CD4-positive, alpha-beta memory T cell (primary cell): ENCODE results near the gene AGBL1. TPM values are rescaled to one million over a fixed set of nuclear protein-coding genes. Genes with fewer than 3 reads are reported as not detected.

Experiments used
- CTCF ChIA-PET: fragments of 350-600 bp; sonication (Branson Sonifier 250); formaldehyde crosslinking; loops from one replicate; lab custom pipeline; 2021; ENCODE audit warnings: inconsistent platforms; ENCODE audit not compliant: partially characterized antibody; lab: Charles Lee
- POLR2A ChIA-PET: fragments of 350-600 bp; sonication (Branson Sonifier 250); formaldehyde crosslinking; loops from one replicate; lab custom pipeline; 2021; ENCODE audit not compliant: partially characterized antibody; lab: Charles Lee
- DNase-seq, 5 donors: peaks; one replicate each; pipeline versions ENCODE4 v3.0.0 to v3.0.0-alpha.2; 2020 to 2022; ENCODE audit warnings: mixed read lengths in 1 of 5
- H3K27ac ChIP-seq: one replicate; pipeline ENCODE4 v1.7.0; 2013; ENCODE audit warnings: low read depth, low read length
- H3K27me3 ChIP-seq: 2 replicates; pipeline ENCODE4 v1.7.0; 2013; ENCODE audit warnings: mild to moderate bottlenecking, low read length, moderate library complexity; ENCODE audit not compliant: insufficient read depth
- H3K36me3 ChIP-seq: 2 replicates; pipeline ENCODE4 v1.7.0; 2013; ENCODE audit warnings: mild to moderate bottlenecking, low read length, moderate library complexity; ENCODE audit not compliant: insufficient read depth
- H3K4me1 ChIP-seq: 2 replicates; pipeline ENCODE4 v1.7.0; 2013; ENCODE audit warnings: mild to moderate bottlenecking, low read length, moderate library complexity; ENCODE audit not compliant: insufficient read depth
- H3K4me3 ChIP-seq, 2 donors: one replicate each; pipeline ENCODE4 v1.7.0; 2013; ENCODE audit warnings: low read length in 2 of 2, mild to moderate bottlenecking in 1 of 2
- H3K9me3 ChIP-seq, 2 donors: one replicate each; pipeline ENCODE4 v1.7.0; 2013; ENCODE audit warnings: low read length in 2 of 2, control low read depth in 1 of 2; ENCODE audit not compliant: control insufficient read depth in 1 of 2
- H3K27ac Mint-ChIP-seq, 7 donors: one replicate each; pipeline ENCODE4 v1.8.0; 2020 to 2021; ENCODE audit warnings: mixed read lengths in 7 of 7, mild to moderate bottlenecking in 6 of 7, inconsistent platforms in 3 of 7, moderate library complexity in 3 of 7
- H3K27me3 Mint-ChIP-seq, 2 donors: one replicate each; pipeline ENCODE4 v1.8.0; 2020 to 2021; ENCODE audit warnings: mixed read lengths in 2 of 2
- H3K36me3 Mint-ChIP-seq, 2 donors: one replicate each; pipeline ENCODE4 v1.8.0; 2020 to 2021; ENCODE audit warnings: mixed read lengths in 2 of 2, inconsistent platforms in 1 of 2, mild to moderate bottlenecking in 1 of 2
- H3K4me1 Mint-ChIP-seq, 4 donors: one replicate each; pipeline ENCODE4 v1.8.0; 2020 to 2021; ENCODE audit warnings: mixed read lengths in 4 of 4, mild to moderate bottlenecking in 1 of 4
- H3K4me3 Mint-ChIP-seq, 8 donors: one replicate each; pipeline ENCODE4 v1.8.0; 2020 to 2021; ENCODE audit warnings: mixed read lengths in 8 of 8, mild to moderate bottlenecking in 7 of 8, moderate library complexity in 6 of 8, inconsistent platforms in 3 of 8
- H3K9me3 Mint-ChIP-seq, 8 donors: one replicate each; pipeline ENCODE4 v1.8.0; 2020 to 2021; ENCODE audit warnings: mixed read lengths in 8 of 8, mild to moderate bottlenecking in 5 of 8, inconsistent platforms in 3 of 8, moderate library complexity in 1 of 8
- intact Hi-C: fragments of 100-400 bp; cut with micrococcal nuclease; formaldehyde crosslinking; loops from one replicate; pipeline ENCODE4 v1.15.1; 2023
- polyA plus RNA-seq, 2 donors: library from polyadenylated mRNA; unstranded; fragments of 300-500 nt; fragmentation: Illumina TruSeq; gene quantifications; one replicate each; pipeline ENCODE4 v1.2.3, GENCODE V29; 2021
- total RNA-seq, 2 experiments: library from RNA; stranded (reverse); gene quantifications; one replicate each; pipeline ENCODE4 v1.2.3, GENCODE V29; 2021

Gene AGBL1
- total and polyA plus RNA-seq, 4 experiments from 2014 or later: not detected

GRCh38 chr15:86063356-86064095, 16.1 kb upstream of the AGBL1 start:
- no peak overlapping the region for H3K27ac ChIP-seq
- Mint-ChIP-seq H3K36me3 (no peaks in the 10 kb centered on the region), H3K27me3 (peaks cover 11 to 12% of the 10 kb centered on the region in 2 donors), H3K9me3 (peaks cover 0 to 8% (median 6%) of the 10 kb centered on the region in 8 donors), H3K4me1 (peaks cover 0 to 2% (median 0%) of the 10 kb centered on the region in 4 donors), H3K4me3 (no peak overlapping the region), H3K27ac (no peak overlapping the region)
- intact Hi-C loops: no loop called here
- no peaks in the 10 kb centered on the region for H3K27me3 ChIP-seq
- ChIA-PET POLR2A (no interaction called here), CTCF (no interaction called here)
- no peaks in the 10 kb centered on the region for H3K36me3 ChIP-seq
- H3K4me3 ChIP-seq: no peak overlapping the region
- no peaks in the 10 kb centered on the region for H3K9me3 ChIP-seq
- DNase-seq: no peak
- H3K4me1 ChIP-seq: no peaks in the 10 kb centered on the region

- intact Hi-C loops: no loop called here
- H3K27me3 Mint-ChIP-seq: peaks cover 8 to 11% of the 10 kb centered on the region in 2 donors
- peaks cover 0 to 2% (median 0%) of the 10 kb centered on the region in 4 donors for H3K4me1 Mint-ChIP-seq
Measured at GRCh38 chr15:86064326-86064725, 15.3 kb upstream of the AGBL1 start.

GRCh38 chr15:86066174-86066834, 13.4 kb upstream of the AGBL1 start:
- Histone ChIP-seq H3K27ac (no peak overlapping the region), H3K4me1 (no peaks in the 10 kb centered on the region), H3K9me3 (no peaks in the 10 kb centered on the region), H3K27me3 (no peaks in the 10 kb centered on the region), H3K36me3 (no peaks in the 10 kb centered on the region), H3K4me3 (no peak overlapping the region)
- no peaks in the 10 kb centered on the region for H3K36me3 Mint-ChIP-seq
- CTCF ChIA-PET: no interaction called here
- no peaks in the 10 kb centered on the region for H3K4me1 Mint-ChIP-seq
- POLR2A ChIA-PET: no interaction called here
- H3K27ac Mint-ChIP-seq: no peak overlapping the region
- H3K27me3 Mint-ChIP-seq: peaks cover 8% of the 10 kb centered on the region in 2 donors
- H3K4me3 Mint-ChIP-seq: no peak overlapping the region
- H3K9me3 Mint-ChIP-seq: peaks cover 0 to 12% (median 6%) of the 10 kb centered on the region in 8 donors
- intact Hi-C loops: no loop called here
- DNase-seq: no peak

More at GRCh38 chr15:86064326-86064725, 15.3 kb upstream of the AGBL1 start:
- ChIA-PET CTCF (no interaction called here), POLR2A (no interaction called here)
- no peak overlapping the region for H3K4me3 ChIP-seq
- Mint-ChIP-seq H3K27ac (no peak overlapping the region), H3K36me3 (no peaks in the 10 kb centered on the region), H3K9me3 (peaks cover 0 to 9% (median 6%) of the 10 kb centered on the region in 8 donors), H3K4me3 (no peak overlapping the region)
- H3K27me3 ChIP-seq: no peaks in the 10 kb centered on the region
- H3K27ac ChIP-seq: no peak overlapping the region
- no peaks in the 10 kb centered on the region for H3K9me3 ChIP-seq
- no peaks in the 10 kb centered on the region for H3K4me1 ChIP-seq
- H3K36me3 ChIP-seq: no peaks in the 10 kb centered on the region
- DNase-seq: no peak

GRCh38 chr15:86073281-86073680, 6.4 kb upstream of the AGBL1 start:
- no peak overlapping the region for H3K27ac Mint-ChIP-seq
- H3K27me3 Mint-ChIP-seq: peaks cover 0 to 5% of the 10 kb centered on the region in 2 donors
- Histone ChIP-seq H3K4me3 (no peak overlapping the region), H3K9me3 (no peaks in the 10 kb centered on the region), H3K27ac (no peak overlapping the region), H3K4me1 (no peaks in the 10 kb centered on the region), H3K27me3 (no peaks in the 10 kb centered on the region), H3K36me3 (no peaks in the 10 kb centered on the region)
- ChIA-PET POLR2A (no interaction called here), CTCF (no interaction called here)
- DNase-seq: no peak
- H3K36me3 Mint-ChIP-seq: no peaks in the 10 kb centered on the region
- intact Hi-C loops: no loop called here
- H3K4me3 Mint-ChIP-seq: no peak overlapping the region
- H3K4me1 Mint-ChIP-seq: no peaks in the 10 kb centered on the region
- peaks cover 0 to 4% (median 0%) of the 10 kb centered on the region in 8 donors for H3K9me3 Mint-ChIP-seq

GRCh38 chr15:86076468-86076867, 3.2 kb upstream of the AGBL1 start:
- Histone ChIP-seq H3K27me3 (no peaks in the 10 kb centered on the region), H3K4me3 (no peak overlapping the region), H3K4me1 (no peaks in the 10 kb centered on the region), H3K27ac (no peak overlapping the region), H3K36me3 (no peaks in the 10 kb centered on the region), H3K9me3 (no peaks in the 10 kb centered on the region)
- POLR2A ChIA-PET: no interaction called here
- Mint-ChIP-seq H3K36me3 (no peaks in the 10 kb centered on the region), H3K4me1 (no peaks in the 10 kb centered on the region), H3K4me3 (no peak overlapping the region), H3K9me3 (no peaks in the 10 kb centered on the region), H3K27ac (no peak overlapping the region), H3K27me3 (peaks cover 0 to 6% of the 10 kb centered on the region in 2 donors)
- DNase-seq: no peak
- intact Hi-C loops: no loop called here
- CTCF ChIA-PET: no interaction called here

- no peaks in the 10 kb centered on the region for H3K9me3 Mint-ChIP-seq
- Histone ChIP-seq H3K36me3 (no peaks in the 10 kb centered on the region), H3K9me3 (no peaks in the 10 kb centered on the region), H3K4me1 (no peaks in the 10 kb centered on the region), H3K4me3 (no peak overlapping the region), H3K27ac (no peak overlapping the region), H3K27me3 (no peaks in the 10 kb centered on the region)
- intact Hi-C loops: no loop called here
- peaks cover 0 to 3% (median under 1%) of the 10 kb centered on the region in 4 donors for H3K4me1 Mint-ChIP-seq
- no peaks in the 10 kb centered on the region for H3K36me3 Mint-ChIP-seq
- ChIA-PET CTCF (no interaction called here), POLR2A (no interaction called here)
- H3K27me3 Mint-ChIP-seq: peaks cover 0 to 6% of the 10 kb centered on the region in 2 donors
- DNase-seq: no peak
- H3K4me3 Mint-ChIP-seq: no peak overlapping the region
- H3K27ac Mint-ChIP-seq: no peak overlapping the region
Measured at GRCh38 chr15:86077070-86077469, 2.6 kb upstream of the AGBL1 start.

- Mint-ChIP-seq H3K27ac (no peak overlapping the region), H3K4me1 (peaks cover 0 to 21% (median 16%) of the 10 kb centered on the region in 4 donors), H3K27me3 (peaks cover 0 to 6% of the 10 kb centered on the region in 2 donors), H3K36me3 (no peaks in the 10 kb centered on the region), H3K9me3 (no peaks in the 10 kb centered on the region), H3K4me3 (no peak overlapping the region)
- CTCF ChIA-PET: no interaction called here
- Histone ChIP-seq H3K9me3 (no peaks in the 10 kb centered on the region), H3K36me3 (no peaks in the 10 kb centered on the region), H3K27ac (no peak overlapping the region), H3K27me3 (no peaks in the 10 kb centered on the region), H3K4me3 (no peak overlapping the region), H3K4me1 (peaks cover 13% of the 10 kb centered on the region)
- POLR2A ChIA-PET: no interaction called here
- DNase-seq: no peak
- intact Hi-C loops: no loop called here
Measured at GRCh38 chr15:86080302-86080701, 631 bp downstream of the AGBL1 start.
